HG03139 (cell line): ENCODE data around the gene CD109.
A peak's percentile ranks its signal among the peaks of the same experiment; 100 is the strongest.
"Not testable (repeated sequence)": the region's sequence is repeated elsewhere in the genome, so short reads cannot be mapped to it uniquely, and the experiment has no call there.

Experiments
- ATAC-seq: cut with Tn5 transposase; IDR thresholded peaks from one replicate; pipeline ENCODE4 v1.9.1; 2021; ENCODE audit not compliant: unreplicated experiment

The CD109 gene

GRCh38 chr6:73695619-73696421 is at the start of gene CD109:
Gene CD109 (plus strand): TSS chr6:73696203. CDS start chr6:73696216, 13 bp downstream.
- ATAC-seq, result peak; percentile 47

DNA sequence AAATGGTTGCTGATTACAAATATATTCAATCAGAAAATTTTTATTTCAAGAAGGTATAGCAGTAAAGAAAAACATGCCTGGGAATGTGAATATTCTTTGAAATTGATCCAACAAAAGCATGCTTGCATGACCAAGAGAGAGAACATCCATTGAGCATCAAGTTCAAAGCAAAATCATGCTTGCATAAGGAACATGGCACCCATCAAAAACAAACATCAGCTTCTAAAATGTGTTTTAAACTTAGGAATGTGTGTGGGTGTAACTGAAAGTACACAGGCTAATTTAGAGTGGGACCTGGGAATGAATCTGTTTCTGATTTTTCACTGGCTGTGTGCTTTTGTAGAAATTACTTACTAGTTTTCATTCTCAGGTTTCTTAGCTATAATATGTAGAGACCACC is 47.8 kb upstream of the CD109 start:
- no peak for ATAC-seq

DNA sequence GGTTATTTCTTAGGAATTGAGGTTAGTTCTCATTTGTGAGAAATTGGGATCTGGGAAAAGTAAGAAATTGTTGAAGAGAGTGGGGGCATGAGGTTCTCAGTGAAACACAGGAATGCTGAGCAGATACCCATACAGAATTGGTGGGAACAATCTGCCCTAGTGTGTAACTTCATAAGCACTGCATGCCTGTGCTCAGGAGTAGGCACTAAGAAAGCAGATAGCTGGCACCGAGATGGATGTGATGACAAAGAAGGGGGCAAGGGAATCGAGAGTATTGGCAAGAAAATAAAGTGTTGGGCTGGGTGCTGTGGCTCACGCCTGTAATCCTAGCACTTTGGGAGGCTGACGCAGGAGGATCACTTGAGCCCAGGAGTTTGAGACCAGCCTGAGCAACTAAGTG is 46.2 kb upstream of the CD109 start:
- ATAC-seq, result no peak

DNA sequence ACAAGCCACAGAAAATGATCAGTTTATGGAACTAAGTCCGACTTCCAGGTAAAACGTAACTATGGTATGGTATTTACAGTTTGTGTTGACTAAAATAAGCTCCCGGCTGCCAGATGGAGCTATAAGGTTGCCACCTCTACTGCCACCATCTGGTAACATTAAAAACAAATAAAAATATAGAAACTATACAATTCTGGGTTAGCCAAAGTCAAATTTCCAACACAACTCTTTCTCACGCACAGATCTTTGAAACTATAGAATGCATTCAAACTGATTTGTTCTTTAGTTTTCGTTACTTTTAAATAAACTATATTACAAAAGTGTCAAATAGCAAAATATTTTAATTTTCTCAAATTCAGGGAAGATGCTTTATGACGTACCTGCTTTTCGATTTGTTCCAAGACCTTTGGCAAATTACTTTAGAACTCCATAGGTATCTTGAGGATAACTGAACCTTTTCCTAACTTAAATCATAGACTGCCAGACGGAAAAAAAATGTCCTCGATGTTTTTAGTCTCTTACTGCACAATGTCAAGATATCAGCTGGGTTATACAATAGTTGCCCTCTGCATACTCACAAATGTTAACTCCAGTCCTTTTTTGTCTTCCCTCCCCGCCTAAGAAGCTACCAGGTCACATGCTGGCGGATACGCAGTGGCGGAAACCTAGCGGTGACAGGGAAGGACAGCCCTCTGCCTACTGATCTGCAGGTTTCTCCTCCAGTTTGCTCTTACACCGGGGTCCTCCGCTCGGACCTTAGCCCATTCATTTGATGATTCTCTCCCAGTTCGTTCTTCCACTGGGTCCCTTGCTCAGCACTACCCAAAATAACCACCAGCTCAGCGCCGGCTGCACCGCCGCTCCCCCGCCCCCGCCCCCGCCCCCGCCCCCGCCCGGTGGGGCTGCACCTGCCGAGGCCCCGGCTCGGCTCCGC is 43.1 kb upstream of the CD109 start:
- peak; percentile 45 for ATAC-seq

- peak; percentile 87 for ATAC-seq
These were observed 42.2 kb upstream of the CD109 start, which contains the start of gene SLC17A5 for GRCh38 chr6:73653571-73654424. Gene SLC17A5 (minus strand): TSS chr6:73653992. CDS start chr6:73653886, 106 bp downstream.

DNA sequence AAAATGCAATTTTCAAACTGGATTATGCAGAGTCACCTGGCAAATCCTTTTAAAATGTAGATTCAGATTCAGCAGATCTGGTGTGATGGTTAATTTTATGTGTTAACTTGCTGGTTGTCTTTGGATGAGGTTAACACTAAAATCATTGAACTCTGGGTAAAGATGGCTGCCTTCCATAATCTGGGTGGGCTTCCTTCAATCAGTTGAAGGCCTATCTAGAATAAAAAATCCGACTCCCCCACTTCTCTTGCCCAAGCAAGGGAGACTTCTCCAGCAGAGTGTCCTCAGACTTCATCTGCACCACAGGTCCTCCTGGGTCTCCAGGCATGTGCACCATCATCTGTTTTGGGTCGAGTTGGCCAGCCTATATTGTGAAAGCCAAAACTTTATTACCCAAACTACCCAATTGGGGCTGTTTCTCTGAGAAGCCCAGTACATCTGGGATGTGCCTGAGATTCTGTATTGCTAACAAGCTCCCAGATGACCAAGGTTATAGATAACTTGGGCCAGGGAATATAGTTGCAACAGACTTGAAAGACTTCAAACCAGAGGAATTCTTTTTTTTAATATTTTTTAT is 40.6 kb upstream of the CD109 start:
- ATAC-seq, result no peak

DNA sequence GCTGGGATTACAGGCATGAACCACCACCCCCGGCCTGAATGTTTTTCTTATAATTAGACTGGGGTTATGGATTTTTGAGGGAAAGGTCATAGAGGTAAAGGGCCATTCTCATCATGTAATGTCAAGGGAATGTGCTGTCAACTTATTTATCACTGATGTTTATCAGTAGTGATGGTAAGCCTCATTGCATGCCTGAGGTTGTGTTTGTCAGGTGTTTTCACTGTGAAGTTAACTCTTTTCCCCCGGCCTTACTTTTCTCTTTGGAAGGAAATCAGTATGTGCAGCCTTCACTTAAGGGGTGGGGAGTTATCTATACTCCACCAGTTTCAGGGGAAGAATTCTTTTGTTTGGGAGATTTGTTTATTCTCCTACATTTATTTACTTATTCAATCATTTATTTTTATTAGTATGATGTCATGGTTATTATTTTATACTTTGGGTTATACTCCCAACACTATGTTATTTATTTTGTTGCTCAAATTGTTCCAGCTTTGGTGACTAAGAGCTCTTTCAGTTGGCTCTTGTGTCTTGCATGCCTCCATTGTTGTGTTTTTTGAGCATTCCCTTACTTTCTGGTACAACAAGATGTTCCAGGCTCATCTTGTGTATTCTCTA is 39.4 kb upstream of the CD109 start:
- no peak for ATAC-seq

- no peak for ATAC-seq
These were observed 38.8 kb upstream of the CD109 start for GRCh38 chr6:73657201-73657600.

GRCh38 chr6:73664701-73665100 is 31.3 kb upstream of the CD109 start:
- ATAC-seq, result no peak

DNA sequence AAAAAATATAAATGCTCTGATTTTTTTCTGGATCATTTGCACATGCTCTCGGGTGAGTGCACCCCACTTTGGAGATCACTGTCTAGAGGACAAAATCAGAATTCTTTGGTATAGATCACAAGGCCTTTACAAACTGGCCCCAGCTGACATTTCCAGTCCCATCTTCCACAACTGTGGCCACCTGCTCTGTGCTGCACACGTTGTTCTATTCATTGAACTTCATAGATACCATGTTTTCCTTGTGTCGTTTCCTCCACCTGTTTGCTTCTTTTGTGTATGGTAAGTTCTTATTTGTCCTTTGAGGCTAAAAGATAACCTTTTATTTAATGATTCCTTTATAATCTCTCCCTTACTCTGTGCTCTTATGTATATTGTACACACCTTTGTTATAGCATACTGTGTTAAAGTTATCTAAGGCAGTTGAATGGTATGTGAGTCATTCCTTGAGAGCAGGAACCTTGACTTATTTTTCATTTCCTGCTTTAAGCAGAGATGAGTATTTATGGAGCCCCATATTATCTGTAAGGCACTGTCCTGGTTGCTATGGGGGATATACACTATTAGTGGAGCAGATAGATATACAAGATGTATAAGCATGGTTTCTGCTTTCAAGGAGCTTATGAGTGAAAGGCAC is 30.2 kb upstream of the CD109 start:
- no peak for ATAC-seq

- ATAC-seq, result no peak
These were observed 29.6 kb upstream of the CD109 start for GRCh38 chr6:73666393-73666792.

- no peak for ATAC-seq
These were observed 28.2 kb upstream of the CD109 start for GRCh38 chr6:73667798-73668197.

GRCh38 chr6:73669005-73669404 is 27.0 kb upstream of the CD109 start:
- ATAC-seq, result no peak

DNA sequence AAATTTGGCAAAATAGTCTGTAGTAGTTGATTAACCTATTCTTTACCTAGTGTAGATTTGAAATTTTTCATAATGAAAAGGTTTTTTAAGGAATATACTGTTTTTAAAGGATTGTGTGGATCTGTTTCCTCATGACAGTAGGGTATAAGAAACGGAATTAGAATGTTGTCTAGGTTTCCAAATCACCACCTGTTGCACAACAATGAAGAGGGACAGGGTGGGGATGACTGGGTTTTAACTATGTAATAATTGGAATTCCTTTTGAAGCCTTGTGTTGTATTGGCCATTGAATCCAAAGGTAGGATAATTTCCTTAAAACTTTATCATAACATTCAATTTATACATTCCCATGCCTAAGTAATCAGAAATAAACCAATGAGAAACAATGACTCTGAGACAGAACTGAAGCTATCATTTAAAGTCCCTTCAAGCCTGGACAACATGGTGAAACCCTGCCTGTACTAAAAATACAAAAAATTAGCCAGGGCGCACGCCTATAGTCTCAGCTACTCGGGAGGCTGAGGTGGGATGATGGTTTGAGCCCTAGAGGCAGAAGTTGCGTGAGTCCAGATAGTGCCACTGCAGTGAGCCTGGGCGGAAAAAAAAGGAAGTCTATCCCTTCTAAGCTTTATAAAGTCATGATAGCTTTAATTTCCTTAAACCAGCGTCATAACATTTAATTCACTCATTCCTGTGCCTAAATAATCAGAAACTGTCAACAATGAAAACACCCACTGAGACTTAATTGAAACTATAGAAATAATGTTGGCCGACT is 23.9 kb upstream of the CD109 start:
- ATAC-seq, result no peak

DNA sequence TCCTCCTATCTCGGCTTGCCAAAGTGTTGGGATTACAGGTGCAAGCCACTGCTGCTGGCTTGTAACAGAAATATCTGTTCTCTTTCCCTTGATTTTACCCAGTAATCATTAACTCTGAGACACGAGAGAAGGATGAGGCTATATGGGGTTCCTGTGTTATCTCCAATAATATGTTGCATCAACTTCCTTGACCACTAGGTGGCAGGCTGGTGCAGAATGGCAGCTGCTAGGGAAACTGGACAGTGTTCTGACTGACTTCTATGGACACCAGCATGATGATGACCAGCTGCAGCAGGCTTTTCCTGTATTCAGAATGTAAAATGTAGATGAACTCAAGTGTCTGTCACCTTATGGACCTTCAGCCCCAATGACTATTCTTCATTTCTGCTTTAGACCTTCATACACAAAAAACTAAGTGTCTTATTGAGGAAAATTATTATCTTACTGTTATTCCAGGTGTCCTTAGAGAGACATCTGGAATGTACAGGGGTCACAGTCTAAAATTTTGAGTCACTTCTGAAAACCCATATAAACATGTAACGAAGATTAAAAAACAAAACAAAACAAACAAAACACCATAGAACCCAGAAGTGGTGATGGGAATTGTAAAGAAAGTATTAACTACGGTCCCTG is 20.4 kb upstream of the CD109 start:
- ATAC-seq, result peak; percentile 94

GRCh38 chr6:73679009-73679408 is 17.0 kb upstream of the CD109 start:
- no peak for ATAC-seq

DNA sequence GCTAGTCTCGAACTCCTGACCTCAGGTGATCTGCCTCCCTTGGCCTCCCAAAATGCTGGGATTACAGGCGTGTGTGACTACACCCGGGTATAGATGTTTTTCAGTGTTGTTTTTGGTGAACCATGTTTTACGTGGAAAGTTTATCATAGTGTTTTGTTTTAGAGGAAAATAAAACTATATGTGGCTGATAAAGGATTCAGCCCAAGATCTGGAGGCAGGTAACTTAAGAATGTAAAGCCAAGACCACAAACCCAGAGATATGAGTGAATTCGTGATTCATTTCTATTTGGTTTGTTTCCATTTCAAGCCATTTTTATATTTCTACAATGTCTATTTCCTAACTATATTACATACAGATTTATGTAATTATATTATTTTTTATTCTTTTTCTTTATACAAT is 16.2 kb upstream of the CD109 start:
- not testable (repeated sequence) for ATAC-seq

DNA sequence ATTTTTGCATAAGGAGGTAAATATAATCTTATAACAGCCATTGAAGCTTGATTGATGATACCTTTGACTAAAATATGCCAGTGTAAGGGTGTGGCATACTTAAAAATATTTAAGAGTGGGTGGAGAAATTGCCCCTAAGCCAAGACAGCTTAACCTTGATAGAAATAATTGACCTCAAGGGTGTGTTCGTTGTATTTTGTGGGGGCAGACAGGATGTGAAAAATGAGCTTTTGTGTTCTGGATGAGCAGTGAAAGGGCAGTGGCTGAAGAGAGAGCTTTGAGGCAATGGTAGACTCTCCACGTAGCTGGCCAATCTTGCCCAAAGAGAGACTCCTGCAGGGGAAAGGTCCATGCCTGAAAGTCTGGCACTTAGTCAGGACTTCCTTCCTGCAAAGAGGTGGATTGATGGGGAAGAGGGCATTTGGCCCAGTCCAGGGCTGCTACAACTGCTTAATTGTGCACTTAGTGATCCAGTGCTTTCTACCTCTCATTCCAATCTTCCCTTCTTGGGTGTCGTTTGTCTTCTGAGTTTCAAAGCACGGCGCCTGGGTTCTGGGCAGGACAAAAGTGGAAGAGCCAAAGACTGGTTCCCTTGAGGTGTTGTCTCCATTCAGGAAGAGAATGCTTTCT is 15.6 kb upstream of the CD109 start:
- no peak for ATAC-seq
